ENCODE data around the gene FIGNL2.

The FIGNL2 gene

DNA sequence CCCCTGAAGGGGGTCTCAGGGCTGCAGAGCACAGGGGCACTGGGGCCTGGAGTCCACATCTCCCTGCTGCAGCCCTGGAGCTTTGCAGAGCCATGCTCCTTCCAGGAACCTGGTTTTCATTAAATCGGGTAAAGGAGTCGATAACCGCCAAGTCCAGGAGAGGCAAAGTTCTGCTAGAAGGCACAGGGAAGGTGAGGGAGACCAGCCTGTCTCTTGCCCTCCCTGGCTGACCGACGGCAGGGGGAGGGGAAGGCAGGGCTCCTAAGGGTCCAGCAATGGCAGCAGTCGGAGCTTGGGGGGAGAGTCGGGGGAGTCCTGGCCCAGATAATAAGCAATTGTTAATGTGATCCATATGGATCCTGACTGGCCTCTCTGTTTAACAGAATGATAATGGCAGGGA is 3.0 kb downstream of the FIGNL2 start:
- POLR2A ChIA-PET, result no interaction called here
- DNase-seq (ENCODE audit: extremely low spot score), result no peak
- CTCF ChIA-PET, result no interaction called here
- TF ChIP-seq CTCF (IDR thresholded peaks at IDR 0.05; ENCODE audit: control extremely low read depth, extremely low read depth, low read depth, missing control alignments), result no peak

- no peak for TF ChIP-seq CTCF (IDR thresholded peaks at IDR 0.05; ENCODE audit: control extremely low read depth, extremely low read depth, low read depth, missing control alignments)
- ChIA-PET POLR2A (no interaction called here), CTCF (no interaction called here)
- DNase-seq (ENCODE audit: extremely low spot score), result no peak
Observed at GRCh38 chr12:51844854-51845253, 3.7 kb downstream of the FIGNL2 start.

- CTCF ChIA-PET, result no interaction called here
- no peak for DNase-seq (ENCODE audit: extremely low spot score)
- POLR2A ChIA-PET, result no interaction called here
- TF ChIP-seq CTCF (IDR thresholded peaks at IDR 0.05; ENCODE audit: control extremely low read depth, extremely low read depth, low read depth, missing control alignments), result no peak
Observed at GRCh38 chr12:51841727-51842126, 6.8 kb downstream of the FIGNL2 start.

DNA sequence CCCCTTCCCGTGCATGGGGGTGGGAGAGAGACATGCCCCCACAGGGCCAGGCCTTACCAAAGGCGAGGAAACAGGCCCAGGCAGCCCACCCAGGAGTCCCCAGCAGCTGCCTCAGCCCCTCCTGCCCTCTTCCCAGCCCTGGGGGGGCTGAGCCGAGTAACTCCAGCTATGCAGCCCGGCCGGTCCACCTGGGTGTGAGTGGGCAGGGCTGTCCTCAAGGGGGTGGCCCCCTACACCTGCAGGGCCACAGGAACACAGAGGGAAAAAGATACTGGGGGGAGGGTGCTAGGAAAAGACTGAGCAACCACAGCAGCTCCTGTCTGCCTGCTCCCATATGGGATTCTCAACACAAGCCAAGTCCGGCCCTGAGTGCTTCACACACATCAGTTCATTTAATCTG is 7.6 kb downstream of the FIGNL2 start:
- CTCF ChIA-PET, result no interaction called here
- no peak for TF ChIP-seq CTCF (IDR thresholded peaks at IDR 0.05; ENCODE audit: control extremely low read depth, extremely low read depth, low read depth, missing control alignments)
- DNase-seq (ENCODE audit: extremely low spot score), result no peak
- POLR2A ChIA-PET, result no interaction called here

- TF ChIP-seq CTCF (IDR thresholded peaks at IDR 0.05; ENCODE audit: control extremely low read depth, extremely low read depth, low read depth, missing control alignments), result no peak
- CTCF ChIA-PET, result no interaction called here
- no peak for DNase-seq (ENCODE audit: extremely low spot score)
- POLR2A ChIA-PET, result no interaction called here
Observed at GRCh38 chr12:51839310-51839947, 9.1 kb downstream of the FIGNL2 start.

GRCh38 chr12:51838762-51839161 is 9.8 kb downstream of the FIGNL2 start:
- POLR2A ChIA-PET, result no interaction called here
- no peak for TF ChIP-seq CTCF (IDR thresholded peaks at IDR 0.05; ENCODE audit: control extremely low read depth, extremely low read depth, low read depth, missing control alignments)
- no peak for DNase-seq (ENCODE audit: extremely low spot score)
- CTCF ChIA-PET, result interaction anchor here (1.2 kb wide), 1 partner anchor 104 kb away, joined by 3 read pairs; no protein-coding TSS in a partner anchor
